Right lobe of liver (tissue), 4 donors: ENCODE results near the gene PPP3R1.

Source experiments
- CTCF ChIP-seq, 4 donors: fragments of 200-600 bp in 3 of 4; fragments of 450-650 bp in 1 of 4; IDR thresholded peaks; one replicate each; pipeline versions ENCODE4 v1.5.1 to v1.8.0; 2016 to 2022; ENCODE audit warnings: antibody characterized with exemption in 4 of 4, mild to moderate bottlenecking in 2 of 4
- POLR2A ChIP-seq: fragments of 450-650 bp; IDR thresholded peaks from one replicate; pipeline ENCODE4 v1.6.1; 2017; ENCODE audit warnings: antibody characterized with exemption, mild to moderate bottlenecking
- donor health status: DM: no; HTN: no; CAD: no.
- donor health status: DM: no; HTN: no; CAD: no.
- donor health status: DM: no; HTN: yes; CAD: no.

GRCh38 chr2:68284896-68285295 is 32.6 kb upstream of the PPP3R1 start:
- TF ChIP-seq POLR2A, result no peak
- no peak for TF ChIP-seq CTCF (IDR thresholded peaks at IDR 0.05)
